Stimulated activated CD8-positive, alpha-beta memory T cell treated with anti-CD3 and anti-CD28 coated beads, Interleukin-12 subunit alpha, Interleukin-12 subunit beta, amount 100 ng/mL, for 24 hours (primary cell): Measurements from ENCODE around the gene APBB1.

Source experiments
- DNase-seq: peaks from one replicate; pipeline ENCODE4 v3.0.0-alpha.2; 2020; ENCODE audit errors: extremely low read depth

APBB1 gene

DNA sequence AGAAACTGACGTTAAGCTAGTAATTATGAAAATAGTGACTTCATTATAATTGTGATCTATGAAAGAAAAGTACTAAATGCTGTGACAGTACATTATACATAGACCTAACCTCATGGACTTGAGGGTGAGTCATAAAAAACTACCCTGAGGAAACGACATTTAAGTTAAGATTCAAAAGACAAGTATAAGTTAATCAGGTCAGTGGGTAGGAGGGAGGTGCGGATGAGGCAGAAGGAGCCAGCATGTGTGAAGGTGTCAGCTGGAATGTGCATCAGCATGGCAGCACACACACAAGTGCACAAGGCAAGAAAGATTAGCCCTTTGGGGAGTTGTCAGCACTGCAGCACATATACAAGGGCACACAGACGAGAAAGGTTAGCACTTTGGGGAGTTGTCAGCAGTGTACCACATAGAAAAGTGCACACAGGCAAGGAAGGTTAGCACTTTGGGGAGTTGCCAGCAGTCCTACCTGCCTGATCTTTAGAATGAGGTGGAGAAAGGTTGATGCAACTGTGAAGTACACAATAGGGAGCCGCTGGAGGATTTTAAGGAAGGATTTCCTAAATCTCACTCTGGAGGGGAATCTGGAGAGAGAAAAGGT lies 67.0 kb downstream of the APBB1 start:
- no peak for DNase-seq

DNA sequence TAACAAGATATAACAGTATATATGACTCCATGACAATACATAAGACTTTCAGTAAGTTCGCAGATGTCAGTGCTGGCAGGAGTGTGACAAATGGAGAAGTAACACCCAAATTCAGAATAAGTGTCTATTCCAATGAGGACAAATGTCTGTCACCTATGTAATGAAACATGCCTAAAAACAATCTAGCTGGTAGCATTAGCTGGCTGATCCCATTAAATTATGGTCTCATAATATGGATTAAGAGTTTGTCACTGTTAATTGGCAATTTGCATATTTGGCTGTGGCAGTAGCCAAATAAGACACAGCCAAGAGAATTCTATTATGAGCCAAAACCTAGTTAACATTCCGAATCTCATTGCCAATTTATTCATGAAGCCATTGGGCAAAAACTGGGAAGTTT lies 68.4 kb downstream of the APBB1 start:
- no peak for DNase-seq

DNA sequence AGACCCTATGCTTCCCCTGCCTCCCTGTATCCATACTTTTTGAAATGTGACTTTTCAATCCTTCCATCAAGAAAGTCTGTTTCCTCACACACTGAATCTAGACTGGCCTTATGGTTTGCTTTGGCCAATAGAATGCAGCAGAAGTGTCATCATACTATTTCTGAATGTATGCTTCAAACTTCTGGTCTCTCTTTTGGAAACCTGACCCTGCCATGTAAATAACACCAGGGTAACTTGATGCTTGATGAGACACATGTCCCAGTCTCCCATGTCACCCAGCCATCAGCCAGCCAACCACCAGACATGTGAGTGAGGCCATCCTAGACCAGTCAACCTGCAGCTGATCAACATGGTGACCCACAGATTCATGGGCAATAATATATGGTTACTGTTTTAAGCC lies 68.9 kb downstream of the APBB1 start:
- no peak for DNase-seq

DNA sequence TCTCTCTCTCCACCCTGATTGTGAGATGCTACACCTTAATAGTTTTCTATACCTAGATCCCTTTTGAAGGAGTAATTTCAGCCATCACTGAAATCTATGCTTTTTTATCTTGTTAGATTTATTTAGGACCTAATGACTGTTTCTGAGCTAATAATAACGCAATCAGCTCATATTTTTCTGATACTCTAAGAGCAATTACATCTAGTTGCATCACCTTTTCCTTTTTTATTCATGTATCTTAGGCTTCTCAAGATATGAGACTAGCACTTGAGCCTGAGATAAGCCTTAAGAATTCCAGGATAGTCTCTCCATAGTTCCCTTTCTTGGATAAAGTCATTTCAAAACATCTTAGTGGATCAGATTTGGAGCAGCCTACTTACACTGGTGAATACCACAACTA lies 73.5 kb downstream of the APBB1 start:
- DNase-seq, result no peak
